Activated CD4-positive, alpha-beta T cell treated with anti-CD3 and anti-CD28 coated beads, Interleukin-2, Interleukin-4, amounts not matched to agents 100 ng/mL and 50 ng/mL, durations not matched to agents 16 hours and 8 hours (primary cell): ENCODE measurements around the gene EEPD1.

Experiments used
- DNase-seq: peaks from one replicate; pipeline ENCODE4 v3.0.0-alpha.2; 2020; ENCODE audit warnings: low spot score

The EEPD1 gene

DNA sequence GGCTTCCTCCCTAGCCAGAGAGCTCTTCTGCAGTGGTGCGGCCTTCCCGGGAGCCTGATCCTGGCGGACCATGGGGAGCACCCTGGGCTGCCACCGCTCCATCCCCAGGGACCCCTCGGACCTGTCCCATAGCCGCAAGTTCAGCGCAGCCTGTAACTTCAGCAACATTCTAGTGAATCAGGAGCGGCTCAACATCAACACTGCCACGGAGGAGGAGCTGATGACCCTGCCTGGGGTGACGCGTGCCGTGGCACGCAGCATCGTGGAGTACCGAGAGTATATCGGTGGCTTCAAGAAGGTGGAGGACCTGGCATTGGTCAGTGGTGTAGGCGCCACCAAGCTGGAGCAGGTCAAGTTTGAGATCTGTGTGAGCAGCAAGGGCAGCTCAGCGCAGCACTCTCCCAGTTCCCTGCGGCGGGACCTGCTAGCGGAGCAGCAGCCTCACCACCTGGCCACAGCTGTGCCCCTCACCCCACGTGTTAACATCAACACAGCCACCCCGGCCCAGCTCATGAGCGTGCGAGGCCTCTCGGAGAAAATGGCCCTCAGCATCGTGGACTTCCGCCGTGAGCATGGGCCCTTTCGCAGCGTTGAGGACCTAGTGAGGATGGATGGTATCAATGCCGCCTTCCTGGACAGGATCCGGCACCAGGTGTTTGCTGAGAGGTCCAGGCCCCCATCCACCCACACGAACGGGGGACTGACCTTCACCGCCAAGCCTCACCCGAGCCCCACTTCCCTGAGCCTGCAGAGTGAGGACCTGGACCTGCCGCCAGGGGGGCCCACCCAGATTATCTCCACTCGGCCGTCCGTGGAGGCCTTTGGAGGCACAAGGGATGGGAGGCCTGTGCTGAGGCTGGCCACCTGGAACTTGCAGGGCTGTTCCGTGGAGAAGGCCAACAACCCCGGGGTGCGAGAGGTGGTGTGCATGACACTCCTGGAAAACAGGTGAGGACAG, 1.5 kb downstream of the EEPD1 start:
- no peak for DNase-seq

DNA sequence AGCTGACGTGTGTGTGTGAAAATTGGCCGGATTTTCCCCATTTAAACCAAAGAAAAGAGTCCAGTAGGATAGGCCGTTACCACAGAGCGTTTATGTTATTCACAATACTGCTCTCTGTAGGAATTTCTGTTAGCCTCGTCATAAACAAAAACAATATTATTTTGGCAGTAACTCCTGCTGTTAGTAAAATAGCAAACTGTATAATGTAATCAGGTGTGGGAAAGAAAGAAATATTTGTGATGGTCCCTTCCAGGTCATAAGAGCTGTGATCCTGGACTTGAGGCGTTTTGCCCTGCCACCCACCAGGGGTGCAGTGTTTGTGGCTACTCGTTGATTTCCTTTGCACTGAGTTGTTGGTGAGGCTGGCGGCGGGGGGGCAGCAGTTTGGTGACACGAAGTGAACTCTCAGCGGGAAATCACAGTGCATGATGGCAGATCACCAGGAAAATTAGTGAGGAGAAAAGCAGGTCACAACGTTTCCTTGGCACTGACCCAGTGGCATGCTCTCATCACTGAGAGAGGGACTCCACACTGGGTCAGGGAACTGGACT, 2.8 kb downstream of the EEPD1 start:
- DNase-seq = no peak

DNA sequence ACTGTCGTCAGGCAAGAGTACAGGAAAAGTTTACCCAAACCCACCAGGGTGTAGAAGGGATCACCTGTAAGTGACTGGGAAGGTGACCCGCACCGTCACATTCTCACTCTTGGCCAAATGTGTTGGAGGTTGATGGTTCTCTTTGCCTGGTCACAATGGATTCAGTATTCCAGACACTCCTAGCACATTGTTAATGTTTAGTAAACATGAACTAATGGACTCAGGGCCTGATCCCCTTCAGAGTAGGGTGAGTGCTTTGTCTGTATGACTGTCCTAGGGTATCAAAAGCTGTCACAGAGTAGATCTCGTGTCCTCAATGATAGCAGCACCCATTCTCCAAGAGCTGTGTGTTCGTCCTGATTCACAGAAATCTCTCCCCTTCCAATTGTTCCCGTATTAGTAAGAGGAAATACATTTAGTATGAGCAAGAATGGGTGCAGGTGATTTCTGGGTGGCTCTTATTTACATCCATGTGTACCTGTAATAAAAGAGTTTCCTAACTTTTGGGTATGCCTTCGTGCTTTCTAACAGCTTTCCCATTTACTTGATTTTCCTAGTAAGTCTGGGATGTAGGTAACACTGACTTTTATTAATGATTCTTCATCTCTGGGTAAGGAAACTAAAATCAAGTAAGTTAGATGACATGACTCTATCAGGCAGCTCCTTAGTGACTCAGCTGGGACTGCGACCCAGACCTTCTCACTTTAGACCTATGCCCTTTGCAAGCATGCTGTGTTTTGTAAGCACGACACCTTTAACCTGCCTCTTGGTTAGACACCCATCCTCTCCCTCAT, 4.7 kb downstream of the EEPD1 start:
- no peak for DNase-seq

DNA sequence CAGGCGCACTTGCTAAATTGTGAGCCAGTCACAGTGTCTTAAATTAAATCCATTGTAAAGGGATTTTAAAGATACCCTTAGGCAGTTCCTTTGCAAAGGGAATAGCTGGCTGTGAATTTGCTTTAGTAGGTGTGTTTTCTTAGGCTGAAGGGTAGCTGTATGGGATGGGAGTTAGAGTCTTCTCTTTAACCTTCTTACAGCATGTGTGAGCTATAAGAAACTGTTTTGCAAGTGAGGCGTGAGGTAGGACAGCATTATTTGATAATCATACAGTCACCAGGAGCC, 5.2 kb downstream of the EEPD1 start:
- no peak for DNase-seq

GRCh38 chr7:36159618-36160017, 6.6 kb downstream of the EEPD1 start:
- no peak for DNase-seq

DNA sequence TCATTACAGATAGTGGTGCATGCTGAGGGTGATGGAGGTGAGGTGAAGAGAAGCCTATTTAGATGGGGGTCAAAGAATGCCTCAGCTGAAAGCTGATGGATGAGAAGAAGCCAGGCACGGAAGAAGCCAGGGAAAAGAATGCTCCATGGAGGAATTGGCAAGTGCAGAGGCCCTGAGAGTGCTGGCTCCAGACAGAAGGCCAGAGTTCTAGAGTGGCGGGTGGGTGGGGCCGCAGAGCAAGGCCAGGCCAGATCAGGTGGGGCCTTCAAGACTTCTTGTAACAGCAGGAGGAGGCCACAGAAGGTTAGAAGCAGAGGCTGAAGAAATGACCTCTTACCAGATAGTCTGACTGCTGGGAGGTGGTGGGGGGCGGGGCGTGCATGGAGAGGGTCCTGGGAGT, 7.3 kb downstream of the EEPD1 start:
- no peak for DNase-seq

DNA sequence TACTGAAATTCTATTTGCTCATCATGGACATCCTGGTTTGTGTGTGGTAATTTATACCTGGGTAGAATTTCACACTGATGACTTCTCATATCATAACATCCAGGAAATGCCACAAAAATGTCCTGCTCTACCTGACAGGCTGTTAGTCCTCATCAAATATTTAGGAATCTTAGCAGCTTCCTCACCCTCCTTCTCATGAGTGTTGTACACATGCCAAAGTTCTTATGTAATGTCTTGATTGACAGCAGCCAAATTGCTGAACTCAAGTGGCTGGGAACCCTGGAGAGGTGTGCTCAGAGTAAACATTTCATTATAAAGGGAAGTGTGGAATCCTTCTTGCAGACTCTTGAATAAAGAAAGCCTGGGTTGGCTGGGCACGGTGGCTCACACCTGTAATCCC, 8.9 kb downstream of the EEPD1 start:
- no peak for DNase-seq

- no peak for DNase-seq
These were observed 12.0 kb downstream of the EEPD1 start for GRCh38 chr7:36165059-36165458.

DNA sequence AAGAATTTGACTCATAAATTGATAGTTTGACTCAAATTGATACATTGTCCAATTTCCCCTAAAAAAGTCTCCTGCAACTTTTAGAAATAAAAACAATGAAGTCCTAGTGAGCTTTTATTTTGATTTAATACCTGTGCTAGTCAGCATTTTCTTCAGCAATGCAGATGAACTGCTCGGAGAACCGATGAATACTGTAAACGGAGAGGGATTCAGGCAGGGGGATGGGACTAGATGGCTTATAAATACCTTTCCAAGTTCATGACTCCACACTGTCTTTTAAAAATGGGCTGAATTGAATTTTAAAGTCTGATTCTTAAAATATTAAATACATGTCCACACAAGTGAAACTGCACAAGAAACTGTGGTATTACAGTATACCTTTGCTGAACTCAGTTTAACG, 12.7 kb downstream of the EEPD1 start:
- no peak for DNase-seq

- no peak for DNase-seq
These were observed 14.5 kb downstream of the EEPD1 start for GRCh38 chr7:36167403-36168050.

- DNase-seq = peak; percentile 24
These were observed 18.4 kb downstream of the EEPD1 start for GRCh38 chr7:36171503-36171902.

DNA sequence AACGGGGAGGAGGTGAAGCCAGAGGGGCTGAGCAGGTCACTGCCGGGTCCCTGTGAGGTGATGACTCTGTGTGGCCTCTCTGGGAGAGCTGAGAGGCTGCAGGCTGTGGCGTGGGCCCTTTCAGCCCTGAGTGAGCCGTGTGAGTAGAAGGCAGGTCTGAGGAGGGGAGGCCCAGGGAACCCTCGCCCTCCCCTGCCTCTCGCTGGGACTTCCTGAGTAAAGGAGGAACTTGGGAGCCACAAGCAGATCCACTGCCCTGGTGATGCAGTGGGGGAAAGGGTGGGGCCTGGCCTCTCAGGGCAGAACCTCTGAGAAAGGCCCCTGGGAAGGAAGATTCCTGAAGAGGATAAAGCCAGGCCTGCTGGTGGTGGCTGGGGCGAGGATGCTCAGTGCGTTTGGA, 22.8 kb downstream of the EEPD1 start:
- no peak for DNase-seq

GRCh38 chr7:36176697-36177096, 23.6 kb downstream of the EEPD1 start:
- no peak for DNase-seq

DNA sequence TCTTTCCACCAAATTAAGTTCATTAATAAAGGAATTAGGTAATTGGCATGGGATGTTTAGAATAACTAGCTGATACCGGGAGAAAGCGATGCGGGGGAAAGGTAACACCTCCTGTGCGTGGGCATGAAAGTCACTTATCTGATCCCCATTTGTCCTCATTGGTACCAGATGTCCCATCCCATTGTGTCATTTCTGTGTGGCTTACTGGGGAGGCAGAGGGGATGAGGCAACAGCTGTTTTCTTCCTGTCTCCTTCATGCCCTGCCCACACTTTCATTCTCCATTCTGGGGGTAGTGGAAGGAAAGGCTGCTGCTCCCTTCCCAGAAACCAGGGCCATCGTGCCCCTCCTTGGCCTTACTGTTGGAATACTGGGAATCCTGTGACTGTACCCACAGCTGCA, 27.1 kb downstream of the EEPD1 start:
- DNase-seq = no peak

DNA sequence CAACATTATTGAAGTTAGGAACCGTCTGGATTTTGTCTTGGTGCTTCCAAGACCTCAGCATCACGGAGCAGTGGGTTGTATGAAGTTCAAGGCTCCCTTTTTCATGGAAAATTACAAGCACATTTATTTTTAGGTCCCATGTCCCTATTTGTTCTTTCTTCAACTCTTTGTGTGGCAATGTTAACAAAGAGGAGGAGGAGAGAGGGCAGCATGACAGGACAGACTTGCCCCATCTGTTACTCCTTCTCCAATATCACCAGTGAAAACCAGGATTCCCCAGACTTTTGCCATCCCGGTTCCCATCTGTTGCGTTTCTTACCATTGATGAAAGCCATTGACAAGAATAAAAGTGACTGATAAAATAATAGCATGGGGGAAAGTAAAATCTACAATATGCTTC, 28.6 kb downstream of the EEPD1 start:
- DNase-seq = no peak

GRCh38 chr7:36182854-36183604, 30.0 kb downstream of the EEPD1 start:
- DNase-seq = no peak

DNA sequence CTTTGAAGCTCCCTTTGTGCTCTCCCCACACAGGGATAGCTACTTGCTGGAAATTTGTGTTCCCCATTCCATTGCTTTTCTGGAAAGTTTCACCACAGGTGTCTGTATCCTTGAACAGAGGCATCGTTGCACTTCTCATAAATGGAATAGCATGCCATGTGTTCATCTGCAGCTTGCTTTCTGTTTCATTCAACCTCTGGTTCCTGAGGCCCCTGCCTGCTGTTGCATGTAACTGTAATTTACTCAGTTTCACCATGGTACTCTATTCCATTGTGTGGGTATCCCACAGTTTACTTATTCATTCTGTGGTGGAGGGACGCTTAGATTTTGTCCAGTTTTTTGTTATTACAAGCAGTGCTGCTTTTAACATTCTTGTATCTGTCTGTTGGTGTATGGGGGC, 32.0 kb downstream of the EEPD1 start:
- DNase-seq = no peak

- DNase-seq = no peak
These were observed 32.7 kb downstream of the EEPD1 start for GRCh38 chr7:36185756-36186155.

GRCh38 chr7:36186359-36187121, 33.5 kb downstream of the EEPD1 start:
- DNase-seq = no peak

GRCh38 chr7:36188266-36188665, 35.2 kb downstream of the EEPD1 start:
- DNase-seq = no peak

DNA sequence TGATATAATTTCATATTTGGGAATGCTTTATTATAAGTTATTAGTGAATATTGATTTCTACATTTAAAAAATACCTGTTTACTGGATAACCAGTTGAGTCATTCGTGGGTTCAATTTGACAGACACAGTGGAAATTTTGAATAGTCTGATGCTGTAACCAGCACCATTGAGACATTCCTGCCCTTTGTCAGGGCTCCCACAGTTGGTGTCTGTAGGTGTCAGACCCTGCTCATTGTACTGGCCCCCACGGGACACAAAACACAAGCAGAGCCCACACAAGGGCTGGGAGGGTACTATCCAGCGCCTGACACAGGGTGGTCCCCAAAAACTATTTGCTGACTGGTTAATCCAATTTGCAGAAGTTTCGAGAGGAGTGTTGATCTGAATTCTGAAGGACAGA, 35.9 kb downstream of the EEPD1 start:
- no peak for DNase-seq
